ENCODE results near the gene HORMAD2.
A peak's percentile ranks its signal among the peaks of the same experiment; 100 is the strongest.
"Not testable (repeated sequence)": the region's sequence is repeated elsewhere in the genome, so short reads cannot be mapped to it uniquely, and the experiment has no call there.

Gene HORMAD2

GRCh38 chr22:30188911-30189310 lies 108.6 kb downstream of the HORMAD2 start:
- Mint-ChIP-seq H3K36me3 (no peaks in the 10 kb centered on the region), H3K9me3 (peaks cover 0 to 5% of the 10 kb centered on the region in 2 donors), H3K4me3 (no peak overlapping the region), H3K27me3 (peaks cover 0 to 5% of the 10 kb centered on the region in 2 donors), H3K27ac (no peak overlapping the region), H3K4me1 (peaks cover 11 to 15% of the 10 kb centered on the region in 2 donors)
- DNase-seq (no peak), ATAC-seq (replicated peaks) (no peak)

GRCh38 chr22:30190574-30190973 lies 110.3 kb downstream of the HORMAD2 start:
- Mint-ChIP-seq H3K27ac (peak overlapping the region; percentile 28), H3K9me3 (peaks cover 0 to 5% of the 10 kb centered on the region in 2 donors), H3K36me3 (no peaks in the 10 kb centered on the region), H3K4me3 (no peak overlapping the region), H3K27me3 (peaks cover 0 to 5% of the 10 kb centered on the region in 2 donors), H3K4me1 (peaks cover 16 to 19% of the 10 kb centered on the region in 2 donors)
- DNase-seq (no peak), ATAC-seq (replicated peaks) (no peak)

GRCh38 chr22:30191040-30191701 lies 110.9 kb downstream of the HORMAD2 start:
- no peaks in the 10 kb centered on the region for H3K36me3 Mint-ChIP-seq
- DNase-seq, result no peak
- ATAC-seq (replicated peaks), result no peak
- H3K4me1 Mint-ChIP-seq, result peaks cover 22 to 24% of the 10 kb centered on the region in 2 donors
- peaks cover 0 to 5% of the 10 kb centered on the region in 2 donors for H3K27me3 Mint-ChIP-seq
- H3K27ac Mint-ChIP-seq, result no peak overlapping the region
- H3K9me3 Mint-ChIP-seq, result peaks cover 0 to 5% of the 10 kb centered on the region in 2 donors
- H3K4me3 Mint-ChIP-seq, result no peak overlapping the region

GRCh38 chr22:30192427-30192826 lies 112.2 kb downstream of the HORMAD2 start:
- Mint-ChIP-seq H3K4me3 (no peak overlapping the region), H3K9me3 (peaks cover 0 to 5% of the 10 kb centered on the region in 2 donors), H3K27me3 (peaks cover 0 to 5% of the 10 kb centered on the region in 2 donors), H3K27ac (peak overlapping the region; percentile 38), H3K36me3 (no peaks in the 10 kb centered on the region), H3K4me1 (peaks cover 28 to 34% of the 10 kb centered on the region in 2 donors)
- DNase-seq (no peak), ATAC-seq (replicated peaks) (peak; percentile 68 to 75)

GRCh38 chr22:30193031-30193775 lies 112.9 kb downstream of the HORMAD2 start:
- no peak for ATAC-seq (replicated peaks)
- DNase-seq, result no peak
- no peaks in the 10 kb centered on the region for H3K36me3 Mint-ChIP-seq
- H3K4me3 Mint-ChIP-seq, result no peak overlapping the region
- H3K9me3 Mint-ChIP-seq, result peaks cover 0 to 5% of the 10 kb centered on the region in 2 donors
- peaks cover 28 to 36% of the 10 kb centered on the region in 2 donors for H3K4me1 Mint-ChIP-seq
- no peak overlapping the region for H3K27ac Mint-ChIP-seq
- H3K27me3 Mint-ChIP-seq, result peaks cover 0 to 5% of the 10 kb centered on the region in 2 donors

- Mint-ChIP-seq H3K36me3 (no peaks in the 10 kb centered on the region), H3K27ac (peak overlapping the region; percentile 25), H3K27me3 (peaks cover 0 to 5% of the 10 kb centered on the region in 2 donors), H3K9me3 (peaks cover 0 to 5% of the 10 kb centered on the region in 2 donors), H3K4me3 (peak overlapping the region in 1 of 2 donors; percentile 25), H3K4me1 (peaks cover 38 to 51% of the 10 kb centered on the region in 2 donors)
- ATAC-seq (replicated peaks) (no peak), DNase-seq (no peak)
These were observed 115.2 kb downstream of the HORMAD2 start for GRCh38 chr22:30195245-30196140.

- ATAC-seq (replicated peaks) (peak; percentile 73), DNase-seq (peak; percentile 39)
- Mint-ChIP-seq H3K4me1 (peaks cover 38 to 51% of the 10 kb centered on the region in 2 donors), H3K4me3 (peak overlapping the region; percentile 25 to 52), H3K27me3 (no peaks in the 10 kb centered on the region), H3K9me3 (peaks cover 0 to 5% of the 10 kb centered on the region in 2 donors), H3K36me3 (no peaks in the 10 kb centered on the region), H3K27ac (peak overlapping the region; percentile 25)
These were observed 116.0 kb downstream of the HORMAD2 start for GRCh38 chr22:30196141-30196879.

- Mint-ChIP-seq H3K4me3 (no peak overlapping the region), H3K27me3 (no peaks in the 10 kb centered on the region), H3K36me3 (no peaks in the 10 kb centered on the region), H3K9me3 (peaks cover 0 to 5% of the 10 kb centered on the region in 2 donors), H3K27ac (no peak overlapping the region), H3K4me1 (peaks cover 37 to 50% of the 10 kb centered on the region in 2 donors)
- ATAC-seq (replicated peaks) (no peak), DNase-seq (no peak)
These were observed 116.6 kb downstream of the HORMAD2 start for GRCh38 chr22:30196880-30197336.

- peak overlapping the region; percentile 9 for H3K27ac Mint-ChIP-seq
- H3K9me3 Mint-ChIP-seq, result peaks cover 0 to under 1% of the 10 kb centered on the region in 2 donors
- H3K36me3 Mint-ChIP-seq, result no peaks in the 10 kb centered on the region
- no peaks in the 10 kb centered on the region for H3K27me3 Mint-ChIP-seq
- ATAC-seq (replicated peaks), result no peak
- peaks cover 32 to 45% of the 10 kb centered on the region in 2 donors for H3K4me1 Mint-ChIP-seq
- H3K4me3 Mint-ChIP-seq, result no peak overlapping the region
- DNase-seq, result no peak
These were observed 117.1 kb downstream of the HORMAD2 start for GRCh38 chr22:30197389-30197788.

- peaks cover 27 to 40% of the 10 kb centered on the region in 2 donors for H3K4me1 Mint-ChIP-seq
These were observed 118.0 kb downstream of the HORMAD2 start for GRCh38 chr22:30198152-30198825.

GRCh38 chr22:30198921-30199320 lies 118.7 kb downstream of the HORMAD2 start:
- peak; percentile 38 to 46 for ATAC-seq (replicated peaks)

More at GRCh38 chr22:30198152-30198825, 118.0 kb downstream of the HORMAD2 start:
- H3K36me3 Mint-ChIP-seq, result no peaks in the 10 kb centered on the region
- H3K4me3 Mint-ChIP-seq, result no peak overlapping the region
- no peak overlapping the region for H3K27ac Mint-ChIP-seq
- ATAC-seq (replicated peaks) (no peak), DNase-seq (no peak)
- H3K27me3 Mint-ChIP-seq, result no peaks in the 10 kb centered on the region
- no peaks in the 10 kb centered on the region for H3K9me3 Mint-ChIP-seq

GRCh38 chr22:30200905-30201304 lies 120.6 kb downstream of the HORMAD2 start:
- not testable (repeated sequence) for H3K9me3 Mint-ChIP-seq; H3K36me3 Mint-ChIP-seq; H3K27me3 Mint-ChIP-seq; ATAC-seq (replicated peaks); H3K4me3 Mint-ChIP-seq; DNase-seq; H3K27ac Mint-ChIP-seq
- H3K4me1 Mint-ChIP-seq, result peaks cover 19 to 32% of the 10 kb centered on the region in 2 donors

More at GRCh38 chr22:30198921-30199320, 118.7 kb downstream of the HORMAD2 start:
- no peak for DNase-seq
- peaks cover 26 to 40% of the 10 kb centered on the region in 2 donors for H3K4me1 Mint-ChIP-seq
- no peaks in the 10 kb centered on the region for H3K27me3 Mint-ChIP-seq
- no peak overlapping the region for H3K4me3 Mint-ChIP-seq
- H3K36me3 Mint-ChIP-seq, result no peaks in the 10 kb centered on the region
- no peaks in the 10 kb centered on the region for H3K9me3 Mint-ChIP-seq
- no peak overlapping the region for H3K27ac Mint-ChIP-seq

- DNase-seq, result no peak
- Mint-ChIP-seq H3K27ac (no peak overlapping the region), H3K9me3 (no peaks in the 10 kb centered on the region), H3K4me3 (no peak overlapping the region), H3K27me3 (no peaks in the 10 kb centered on the region), H3K36me3 (no peaks in the 10 kb centered on the region), H3K4me1 (peaks cover 10 to 21% of the 10 kb centered on the region in 2 donors)
- no peak for ATAC-seq (replicated peaks)
These were observed 121.7 kb downstream of the HORMAD2 start for GRCh38 chr22:30201945-30202344.
